Common myeloid progenitor, CD34-positive (primary cell): ENCODE results near the gene NELFB.
A peak's percentile ranks its signal among the peaks of the same experiment; 100 is the strongest.

Experiments used
- CTCF ChIA-PET: fragments of 350-600 bp; sonication (Branson Sonifier 250); formaldehyde crosslinking; loops from one replicate; lab custom pipeline; 2021; ENCODE audit warnings: antibody characterized with exemption; lab: Charles Lee
- POLR2A ChIA-PET: fragments of 350-600 bp; sonication (Branson Sonifier 250); formaldehyde crosslinking; loops from one replicate; lab custom pipeline; 2021; ENCODE audit warnings: antibody characterized with exemption; lab: Charles Lee
- DNase-seq, 3 donors: peaks; one replicate each; pipeline versions ENCODE4 v3.0.0 to v3.0.0-alpha.2; 2013
- H3K27ac ChIP-seq, 2 experiments: 1 replicate in 1 of 2; 2 replicates in 1 of 2; pipeline ENCODE4 v1.7.0; 2013; ENCODE audit warnings: inconsistent platforms in 2 of 2, low read length in 2 of 2, mild to moderate bottlenecking in 2 of 2, low read depth in 1 of 2, moderate library complexity in 1 of 2; ENCODE audit not compliant: severe bottlenecking in 2 of 2, insufficient read depth in 1 of 2, poor library complexity in 1 of 2
- H3K27me3 ChIP-seq, 5 experiments: replicated peaks in 2 of 5; 1 replicate in 3 of 5; 2 replicates in 2 of 5; pipeline versions ENCODE4 v1.6.1 to v1.7.0; 2013; ENCODE audit warnings: low read length in 4 of 5, mild to moderate bottlenecking in 2 of 5, moderate library complexity in 2 of 5, inconsistent platforms in 1 of 5; ENCODE audit not compliant: insufficient read depth in 5 of 5, control insufficient read depth in 4 of 5
- H3K36me3 ChIP-seq, 4 experiments: 1 replicate in 2 of 4; 2 replicates in 2 of 4; pipeline versions ENCODE4 v1.6.1 to v1.7.0; 2013; ENCODE audit warnings: low read length in 3 of 4, control low read depth in 1 of 4, mild to moderate bottlenecking in 1 of 4; ENCODE audit not compliant: control insufficient read depth in 4 of 4, insufficient read depth in 4 of 4
- H3K4me1 ChIP-seq, 4 experiments: 1 replicate in 3 of 4; 2 replicates in 1 of 4; pipeline versions ENCODE4 v1.6.1 to v1.7.1; 2013; ENCODE audit warnings: low read length in 3 of 4, mild to moderate bottlenecking in 3 of 4, control low read depth in 1 of 4, inconsistent platforms in 1 of 4, moderate library complexity in 1 of 4; ENCODE audit not compliant: control insufficient read depth in 4 of 4, insufficient read depth in 4 of 4; ENCODE audit errors: control extremely low read depth in 1 of 4
- H3K4me3 ChIP-seq, 7 experiments: 1 replicate in 4 of 7; 2 replicates in 3 of 7; pipeline versions ENCODE4 v1.5.1 to v1.7.0; 2013; ENCODE audit warnings: mild to moderate bottlenecking in 7 of 7, low read length in 6 of 7, moderate library complexity in 6 of 7, inconsistent platforms in 2 of 7, low read depth in 2 of 7, control low read depth in 1 of 7; ENCODE audit not compliant: insufficient read depth in 4 of 7, control insufficient read depth in 1 of 7; ENCODE audit errors: extremely low read depth in 1 of 7
- H3K9me3 ChIP-seq, 5 experiments: 1 replicate in 4 of 5; 2 replicates in 1 of 5; pipeline versions ENCODE4 v1.6.1 to v1.7.1; 2013; ENCODE audit warnings: low read length in 4 of 5, mild to moderate bottlenecking in 2 of 5, inconsistent platforms in 1 of 5, low read depth in 1 of 5, moderate library complexity in 1 of 5; ENCODE audit not compliant: control insufficient read depth in 4 of 5, insufficient read depth in 2 of 5; ENCODE audit errors: control extremely low read depth in 1 of 5
- WGBS: methylation state at CpG from one replicate; pipeline ENCODE4 v1.1.5; 2013; ENCODE audit not compliant: insufficient coverage; 5-methylcytosine and 5-hydroxymethylcytosine counted together

NELFB gene

GRCh38 chr9:137304383-137305059 is 49.4 kb downstream of the NELFB start:
- no peak overlapping the region for H3K27ac ChIP-seq
- H3K4me1 ChIP-seq: peaks cover 5 to 74% (median 70%) of the 10 kb centered on the region in 4 experiments
- H3K9me3 ChIP-seq: no peaks in the 10 kb centered on the region
- DNase-seq: peak in 2 of 3 donors; percentile 45 to 48
- ChIA-PET CTCF (interaction anchor here (0.8 to 5.6 kb wide), 8 partner anchors 8 to 139 kb away, joined by 3 to 56 read pairs (median 4); no protein-coding TSS in a partner anchor), POLR2A (no interaction called here)
- H3K4me3 ChIP-seq: peak overlapping the region in 1 of 7 experiments; percentile 61
- H3K27me3 ChIP-seq: peaks cover 0 to 8% (median 2%) of the 10 kb centered on the region in 5 experiments
- 50% methylated on average over 10 of the region's 16 CpGs for WGBS
- no peaks in the 10 kb centered on the region for H3K36me3 ChIP-seq

GRCh38 chr9:137305060-137305797 is 50.1 kb downstream of the NELFB start:
- Histone ChIP-seq H3K4me1 (peaks cover 4 to 69% (median 66%) of the 10 kb centered on the region in 4 experiments), H3K4me3 (peak overlapping the region in 4 of 7 experiments; percentile 10 to 61 (median 37)), H3K27ac (no peak overlapping the region), H3K36me3 (no peaks in the 10 kb centered on the region), H3K9me3 (no peaks in the 10 kb centered on the region), H3K27me3 (peaks cover 0 to 8% (median 0%) of the 10 kb centered on the region in 5 experiments)
- CTCF ChIA-PET: interaction anchor here (0.8 to 5.6 kb wide), 6 partner anchors 14 to 138 kb away, joined by 3 to 56 read pairs (median 4); no protein-coding TSS in a partner anchor
- peak; percentile 59 to 79 (median 77) for DNase-seq
- WGBS: 36% methylated on average over 28 of the region's 36 CpGs
- POLR2A ChIA-PET: no interaction called here

GRCh38 chr9:137305798-137306065 is 50.6 kb downstream of the NELFB start:
- WGBS: 9% methylated on average over 5 of the region's 8 CpGs
- Histone ChIP-seq H3K9me3 (no peaks in the 10 kb centered on the region), H3K4me1 (peaks cover 2 to 64% (median 62%) of the 10 kb centered on the region in 4 experiments), H3K27ac (no peak overlapping the region), H3K4me3 (peak overlapping the region in 3 of 7 experiments; percentile 20 to 61 (median 54)), H3K27me3 (peaks cover 0 to 8% (median 0%) of the 10 kb centered on the region in 5 experiments), H3K36me3 (no peaks in the 10 kb centered on the region)
- DNase-seq: no peak
- CTCF ChIA-PET: interaction anchor here (5.6 kb wide), 1 partner anchor 103 kb away, joined by 24 read pairs; no protein-coding TSS in a partner anchor
- POLR2A ChIA-PET: no interaction called here

GRCh38 chr9:137306066-137306849 is 51.1 kb downstream of the NELFB start:
- peaks cover 0 to 59% (median 56%) of the 10 kb centered on the region in 4 experiments for H3K4me1 ChIP-seq
- no peak for DNase-seq
- no peak overlapping the region for H3K27ac ChIP-seq
- POLR2A ChIA-PET: interaction anchor here (1.6 kb wide), 1 partner anchor 14 kb away, joined by 4 read pairs; no protein-coding TSS in a partner anchor
- CTCF ChIA-PET: interaction anchor here (1.2 to 5.6 kb wide), 2 partner anchors 9 to 103 kb away, joined by 3 to 24 read pairs; no protein-coding TSS in a partner anchor
- no peaks in the 10 kb centered on the region for H3K9me3 ChIP-seq
- H3K36me3 ChIP-seq: no peaks in the 10 kb centered on the region
- peak overlapping the region in 3 of 7 experiments; percentile 52 to 61 (median 54) for H3K4me3 ChIP-seq
- peaks cover 0 to 8% (median 0%) of the 10 kb centered on the region in 5 experiments for H3K27me3 ChIP-seq
- WGBS: 20% methylated on average over 26 of the region's 30 CpGs

GRCh38 chr9:137306850-137307254 is 51.7 kb downstream of the NELFB start:
- Histone ChIP-seq H3K27me3 (peaks cover 0 to 4% (median 0%) of the 10 kb centered on the region in 5 experiments), H3K36me3 (no peaks in the 10 kb centered on the region), H3K4me3 (peak overlapping the region in 3 of 7 experiments; percentile 19 to 61 (median 52)), H3K27ac (no peak overlapping the region), H3K9me3 (no peaks in the 10 kb centered on the region), H3K4me1 (peaks cover 0 to 54% (median 52%) of the 10 kb centered on the region in 4 experiments)
- CTCF ChIA-PET: interaction anchor here (0.8 to 5.6 kb wide), 3 partner anchors 8 to 102 kb away, joined by 3 to 24 read pairs (median 4); no protein-coding TSS in a partner anchor
- 31% methylated on average over 23 of the region's 23 CpGs for WGBS
- POLR2A ChIA-PET: interaction anchor here (1.6 kb wide), 1 partner anchor 14 kb away, joined by 4 read pairs; no protein-coding TSS in a partner anchor
- DNase-seq: no peak

- no peaks in the 10 kb centered on the region for H3K36me3 ChIP-seq
- WGBS: 17% methylated on average over 19 of the region's 30 CpGs
- DNase-seq: peak in 2 of 3 donors; percentile 66 to 73
- ChIA-PET POLR2A (interaction anchor here (1.6 kb wide), 1 partner anchor 13 kb away, joined by 4 read pairs; no protein-coding TSS in a partner anchor), CTCF (interaction anchor here (0.8 to 1.2 kb wide), 2 partner anchors 8 to 11 kb away, joined by 3 to 4 read pairs; no protein-coding TSS in a partner anchor)
- H3K4me1 ChIP-seq: peaks cover 0 to 54% (median 51%) of the 10 kb centered on the region in 4 experiments
- no peaks in the 10 kb centered on the region for H3K9me3 ChIP-seq
- H3K27ac ChIP-seq: no peak overlapping the region
- peak overlapping the region in 3 of 7 experiments; percentile 19 to 61 (median 52) for H3K4me3 ChIP-seq
- H3K27me3 ChIP-seq: peaks cover 0 to 4% (median 0%) of the 10 kb centered on the region in 5 experiments
Measured at GRCh38 chr9:137307255-137308056, 52.3 kb downstream of the NELFB start.
